NCI-H1092 treated with DMSO at 0.1 percent for 48 hours (cell line): ENCODE measurements around the gene WDR76.
"Not testable (repeated sequence)": the region's sequence is repeated elsewhere in the genome, so short reads cannot be mapped to it uniquely, and the experiment has no call there.

Experiments used
- DNase-seq: peaks from one replicate; lab custom pipeline; 2025; lab: John Stamatoyannopoulos, UW

Gene WDR76

GRCh38 chr15:43826508-43827341 lies at the start of gene WDR76:
Gene WDR76 (plus strand): TSS chr15:43827002. CDS start chr15:43827033, 31 bp downstream.
- DNase-seq: peak; percentile 74

GRCh38 chr15:43777267-43777914 lies 49.4 kb upstream of the WDR76 start:
- peak; percentile 87 for DNase-seq

GRCh38 chr15:43779016-43779415 lies 47.8 kb upstream of the WDR76 start:
- no peak for DNase-seq

GRCh38 chr15:43789409-43789808 lies 37.4 kb upstream of the WDR76 start:
- DNase-seq: no peak

GRCh38 chr15:43791993-43792760 lies 34.6 kb upstream of the WDR76 start, which contains the start of gene SERF2:
Gene SERF2 (plus strand): TSS chr15:43792320. CDS start chr15:43792377, 57 bp downstream.
- DNase-seq: peak; percentile 96

GRCh38 chr15:43792761-43793476 lies 33.9 kb upstream of the WDR76 start:
- no peak for DNase-seq

GRCh38 chr15:43793647-43794046 lies 33.2 kb upstream of the WDR76 start:
- no peak for DNase-seq

GRCh38 chr15:43794269-43795037 lies 32.3 kb upstream of the WDR76 start:
- DNase-seq: no peak

- DNase-seq: no peak
Measured at GRCh38 chr15:43795197-43795596, 31.6 kb upstream of the WDR76 start.

GRCh38 chr15:43795997-43796396 lies 30.8 kb upstream of the WDR76 start:
- no peak for DNase-seq

- no peak for DNase-seq
Measured at GRCh38 chr15:43796566-43796965, 30.2 kb upstream of the WDR76 start.

- DNase-seq: no peak
Measured at GRCh38 chr15:43799209-43799944, 27.4 kb upstream of the WDR76 start.

- DNase-seq: no peak
Measured at GRCh38 chr15:43799945-43800285, 26.9 kb upstream of the WDR76 start, which contains the start of gene SERINC4. Gene SERINC4 (minus strand): TSS chr15:43800220. CDS start chr15:43799986, 234 bp downstream.

- DNase-seq: peak; percentile 77
Measured at GRCh38 chr15:43800286-43801141, 26.3 kb upstream of the WDR76 start, which contains the start of gene HYPK. Gene HYPK (plus strand): TSS chr15:43800599. CDS start chr15:43800623, 24 bp downstream.

- DNase-seq: not testable (repeated sequence)
Measured at GRCh38 chr15:43802676-43803075, 24.1 kb upstream of the WDR76 start.

GRCh38 chr15:43808435-43808950 lies 18.3 kb upstream of the WDR76 start:
- DNase-seq: no peak

GRCh38 chr15:43808960-43809678 lies 17.7 kb upstream of the WDR76 start:
- no peak for DNase-seq

GRCh38 chr15:43815064-43815463 lies 11.7 kb upstream of the WDR76 start:
- not testable (repeated sequence) for DNase-seq
